ENCODE measurements around the gene ACOX2. TPM values are rescaled to one million over a fixed set of nuclear protein-coding genes. Genes with fewer than 3 reads are reported as not detected.

ACOX2 gene
- total and polyA plus RNA-seq, 2 donors (not counting 3 experiments of a cell fraction or from before 2014, with no cell fraction given) = 1.5 to 10.5 TPM

DNA sequence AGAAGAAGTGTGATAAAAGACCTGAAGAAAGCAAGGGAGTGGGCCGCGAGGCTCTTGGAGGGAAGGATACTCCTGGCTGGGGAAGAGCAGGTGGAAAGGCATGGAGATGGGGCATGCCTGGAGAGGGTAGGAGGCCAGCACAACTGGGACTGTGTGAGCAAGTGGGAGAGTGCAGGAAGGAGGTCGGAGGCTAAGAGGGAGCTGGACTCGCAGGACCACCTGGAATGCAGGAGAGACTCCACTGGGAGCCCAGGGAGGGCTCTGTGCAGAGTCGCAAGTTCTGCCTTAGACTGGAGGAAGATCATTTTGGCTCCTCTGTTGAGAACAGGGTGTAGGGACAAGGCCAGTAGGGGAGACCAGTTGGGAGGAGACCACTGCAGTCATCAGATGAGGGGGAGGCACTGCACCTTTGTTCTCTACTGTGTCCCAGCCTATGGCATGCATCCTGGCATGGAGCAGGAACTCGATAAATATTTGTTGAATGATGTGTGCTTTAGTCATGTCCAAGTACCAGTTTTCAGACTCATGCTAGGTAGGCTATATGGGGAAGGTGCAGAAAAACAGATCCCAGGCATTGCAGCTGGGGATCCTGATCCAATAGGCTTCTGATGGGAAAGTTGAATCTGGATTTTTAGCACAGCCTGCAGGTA, 26.5 kb upstream of the ACOX2 start:
- no peaks in the 10 kb centered on the region for H4K20me1 ChIP-seq (replicated peaks; ENCODE audit: control insufficient read depth, extremely low read depth, insufficient read depth, low read length)
- H3K79me2 ChIP-seq (ENCODE audit: control insufficient read depth, insufficient read depth, low read length) = no peaks in the 10 kb centered on the region
- H2AFZ ChIP-seq (ENCODE audit: low read depth, low read length) = no peak overlapping the region
- FAIRE-seq = peak; percentile 91
- H3K27me3 ChIP-seq (ENCODE audit: control insufficient read depth in 2 of 2, insufficient read depth in 2 of 2, low read length in 2 of 2) = no peaks in the 10 kb centered on the region
- no peaks in the 10 kb centered on the region for H3K9me1 ChIP-seq (replicated peaks; ENCODE audit: control insufficient read depth, extremely low read depth, insufficient read depth, low read length)
- no peaks in the 10 kb centered on the region for H3K9me3 ChIP-seq (replicated peaks; ENCODE audit: control insufficient read depth, insufficient read depth, low read length)
- H3K9ac ChIP-seq (replicated peaks; ENCODE audit: extremely low read depth, insufficient read depth, low read length) = no peak overlapping the region
- intact Hi-C loops (cut with micrococcal nuclease) = loop anchor here (5.0 to 10.0 kb wide), 3 partner anchors 261 to 649 kb away; no protein-coding TSS in a partner anchor
- ChIA-PET CTCF (interaction anchor here (10.4 kb wide), 1 partner anchor 66 kb away, joined by 442 read pairs; no protein-coding TSS in a partner anchor), POLR2A (no interaction called here)
- BruUV-seq (replicated peaks) = no TSS peak
- H3K27ac ChIP-seq (ENCODE audit: insufficient read depth, low read depth, low read length) = peak overlapping the region; percentile 90
- dilution Hi-C loops (cut with MboI; ENCODE audit: extremely low pct_ligation_motif_present, low sequenced_read_pairs) = no loop called here
- TF ChIP-seq FOS (IDR thresholded peaks at IDR 0.05; ENCODE audit: borderline replicate concordance, insufficient read depth, low read length) (peak; percentile 45), EZH2 (IDR thresholded peaks at IDR 0.05; ENCODE audit: borderline replicate concordance, low read depth, low read length, severe bottlenecking) (no peak), MYC (IDR thresholded peaks at IDR 0.05; ENCODE audit: low read depth, low read length) (no peak), POLR2AphosphoS5 (IDR thresholded peaks at IDR 0.05; ENCODE audit: insufficient read depth, low read depth, low read length) (peak; percentile 50), JUN (IDR thresholded peaks at IDR 0.05; ENCODE audit: borderline replicate concordance, insufficient read depth, insufficient read length, low read depth) (peak; percentile 28), POLR2A (IDR thresholded peaks at IDR 0.05; ENCODE audit: low read depth, low read length) (peak; percentile 19), GATA2 (IDR thresholded peaks at IDR 0.05; ENCODE audit: insufficient read depth, insufficient read length, low read depth, low read length) (no peak)
- TF ChIP-seq, protein P1, sequence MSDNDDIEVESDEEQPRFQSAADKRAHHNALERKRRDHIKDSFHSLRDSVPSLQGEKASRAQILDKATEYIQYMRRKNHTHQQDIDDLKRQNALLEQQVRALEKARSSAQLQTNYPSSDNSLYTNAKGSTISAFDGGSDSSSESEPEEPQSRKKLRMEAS (IDR thresholded peaks at IDR 0.05; ENCODE audit: insufficient read depth, insufficient read length) = no peak
- TF ChIP-seq, protein P2, sequence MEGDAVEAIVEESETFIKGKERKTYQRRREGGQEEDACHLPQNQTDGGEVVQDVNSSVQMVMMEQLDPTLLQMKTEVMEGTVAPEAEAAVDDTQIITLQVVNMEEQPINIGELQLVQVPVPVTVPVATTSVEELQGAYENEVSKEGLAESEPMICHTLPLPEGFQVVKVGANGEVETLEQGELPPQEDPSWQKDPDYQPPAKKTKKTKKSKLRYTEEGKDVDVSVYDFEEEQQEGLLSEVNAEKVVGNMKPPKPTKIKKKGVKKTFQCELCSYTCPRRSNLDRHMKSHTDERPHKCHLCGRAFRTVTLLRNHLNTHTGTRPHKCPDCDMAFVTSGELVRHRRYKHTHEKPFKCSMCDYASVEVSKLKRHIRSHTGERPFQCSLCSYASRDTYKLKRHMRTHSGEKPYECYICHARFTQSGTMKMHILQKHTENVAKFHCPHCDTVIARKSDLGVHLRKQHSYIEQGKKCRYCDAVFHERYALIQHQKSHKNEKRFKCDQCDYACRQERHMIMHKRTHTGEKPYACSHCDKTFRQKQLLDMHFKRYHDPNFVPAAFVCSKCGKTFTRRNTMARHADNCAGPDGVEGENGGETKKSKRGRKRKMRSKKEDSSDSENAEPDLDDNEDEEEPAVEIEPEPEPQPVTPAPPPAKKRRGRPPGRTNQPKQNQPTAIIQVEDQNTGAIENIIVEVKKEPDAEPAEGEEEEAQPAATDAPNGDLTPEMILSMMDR (IDR thresholded peaks at IDR 0.05; ENCODE audit: extremely low read depth in 1 of 2, insufficient read depth in 1 of 2, low read depth in 1 of 2, low read length in 2 of 2) = no peak
- no peaks in the 10 kb centered on the region for H3K36me3 ChIP-seq (ENCODE audit: control insufficient read depth in 2 of 2, extremely low read depth in 1 of 2, insufficient read depth in 2 of 2, low read length in 2 of 2)
- H3K4me1 ChIP-seq (ENCODE audit: control insufficient read depth, extremely low read depth, insufficient read depth, low read length) = peaks cover 35% of the 10 kb centered on the region
- H3K4me2 ChIP-seq (ENCODE audit: insufficient read depth, low read length) = peak overlapping the region; percentile 14
- no peak for DNase-seq (ENCODE audit: low read depth, low spot score)
- H3K4me3 ChIP-seq (replicated peaks in 1 of 3; ENCODE audit: insufficient read depth in 1 of 3, low read depth in 1 of 3, low read length in 3 of 3) = no peak overlapping the region
